Activated CD4-positive, alpha-beta T cell treated with anti-CD3 and anti-CD28 coated beads, Interleukin-2, amount 10 ng/mL, durations not matched to agents 7 days and 5 days (primary cell): ENCODE results near the gene PEX14. TPM values are rescaled to one million over a fixed set of nuclear protein-coding genes. Genes with fewer than 3 reads are reported as not detected.

Experiments
- CTCF ChIA-PET: fragments of 350-600 bp; sonication (Branson Sonifier 250); formaldehyde crosslinking; loops from one replicate; lab custom pipeline; 2021; ENCODE audit warnings: antibody characterized with exemption; lab: Charles Lee
- POLR2A ChIA-PET: fragments of 350-600 bp; sonication (Branson Sonifier 250); formaldehyde crosslinking; loops from one replicate; lab custom pipeline; 2021; ENCODE audit warnings: antibody characterized with exemption; lab: Charles Lee
- DNase-seq: peaks from one replicate; pipeline ENCODE4 v3.0.0-alpha.2; 2020
- H3K27ac Mint-ChIP-seq: one replicate; pipeline ENCODE4 v1.8.0; 2021; ENCODE audit warnings: mild to moderate bottlenecking, moderate library complexity, mixed read lengths
- H3K27me3 Mint-ChIP-seq: one replicate; pipeline ENCODE4 v1.8.0; 2021; ENCODE audit warnings: mixed read lengths
- H3K36me3 Mint-ChIP-seq: one replicate; pipeline ENCODE4 v1.8.0; 2021; ENCODE audit warnings: low read depth, mixed read lengths
- H3K4me1 Mint-ChIP-seq: one replicate; pipeline ENCODE4 v1.8.0; 2021; ENCODE audit warnings: mixed read lengths
- H3K4me3 Mint-ChIP-seq: one replicate; pipeline ENCODE4 v1.8.0; 2021; ENCODE audit warnings: mild to moderate bottlenecking, moderate library complexity, mixed read lengths
- H3K9me3 Mint-ChIP-seq: one replicate; pipeline ENCODE4 v1.8.0; 2021; ENCODE audit warnings: mixed read lengths
- total RNA-seq, 2 experiments: library from RNA; stranded (reverse); gene quantifications; one replicate each; pipeline ENCODE4 v1.2.3, GENCODE V29; 2021

PEX14 gene
- total RNA-seq, 2 experiments from 2014 or later, result 23.4 to 24.4 TPM

DNA sequence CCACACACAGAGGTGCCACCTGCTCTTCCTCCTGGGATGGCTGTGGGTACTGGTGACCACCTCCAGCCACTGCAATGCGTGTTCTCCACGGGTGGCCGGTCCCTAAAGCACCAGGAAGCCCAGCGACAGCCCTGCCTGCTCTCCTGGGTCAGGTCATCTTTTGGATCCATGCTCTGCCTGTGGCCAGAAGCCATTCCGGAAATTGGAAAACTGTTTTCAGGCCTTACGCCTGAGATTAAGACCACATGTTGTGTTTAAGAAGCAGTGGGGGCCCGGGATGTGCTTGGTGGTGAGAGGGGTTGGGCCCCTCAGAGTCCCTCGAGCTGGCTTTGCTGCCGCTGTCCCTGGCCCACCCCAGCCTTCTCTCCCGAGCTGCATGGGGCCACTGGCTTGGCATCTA, 150.8 kb downstream of the PEX14 start:
- no peak for DNase-seq
- no peaks in the 10 kb centered on the region for H3K9me3 Mint-ChIP-seq
- H3K4me1 Mint-ChIP-seq, result no peaks in the 10 kb centered on the region
- no peaks in the 10 kb centered on the region for H3K36me3 Mint-ChIP-seq
- CTCF ChIA-PET, result interaction anchor here (0.6 kb wide), 1 partner anchor 68 kb away, joined by 5 read pairs; no protein-coding TSS in a partner anchor
- no peak overlapping the region for H3K4me3 Mint-ChIP-seq
- no peaks in the 10 kb centered on the region for H3K27me3 Mint-ChIP-seq
- H3K27ac Mint-ChIP-seq, result no peak overlapping the region
- POLR2A ChIA-PET, result no interaction called here

DNA sequence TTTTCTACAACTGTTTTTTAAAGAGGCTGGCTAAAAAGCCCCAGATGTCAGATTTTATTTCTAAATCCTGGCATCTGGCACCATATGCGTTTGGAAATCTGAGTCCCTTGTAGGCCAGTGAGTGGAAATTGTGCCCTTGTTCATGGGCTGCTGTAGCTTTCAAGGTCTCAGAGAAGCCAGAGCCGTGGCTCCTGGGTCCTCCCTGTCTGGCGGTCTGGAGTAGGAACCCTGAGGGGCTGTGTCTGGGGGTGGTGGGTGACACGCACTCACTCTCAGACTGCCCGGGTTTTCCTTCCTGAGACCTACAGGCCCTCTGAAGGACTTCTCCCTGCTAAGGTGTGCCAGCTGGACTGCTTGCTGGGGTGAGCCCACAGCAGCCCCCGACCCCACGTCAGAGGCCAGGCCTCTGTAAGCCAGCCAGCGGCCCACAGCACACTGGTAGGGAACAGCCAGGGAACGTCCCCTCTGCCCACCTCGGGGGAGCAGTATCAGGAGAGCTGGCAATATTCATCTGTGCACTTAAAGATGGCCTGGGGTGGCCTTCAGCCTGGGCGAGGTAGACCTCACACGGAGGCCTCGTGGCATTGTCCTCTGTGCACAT, 151.5 kb downstream of the PEX14 start:
- Mint-ChIP-seq H3K36me3 (no peaks in the 10 kb centered on the region), H3K9me3 (no peaks in the 10 kb centered on the region), H3K4me1 (no peaks in the 10 kb centered on the region), H3K27ac (no peak overlapping the region), H3K4me3 (no peak overlapping the region), H3K27me3 (no peaks in the 10 kb centered on the region)
- DNase-seq, result no peak
- POLR2A ChIA-PET, result no interaction called here
- CTCF ChIA-PET, result interaction anchor here (0.6 kb wide), 1 partner anchor 69 kb away, joined by 5 read pairs; no protein-coding TSS in a partner anchor

DNA sequence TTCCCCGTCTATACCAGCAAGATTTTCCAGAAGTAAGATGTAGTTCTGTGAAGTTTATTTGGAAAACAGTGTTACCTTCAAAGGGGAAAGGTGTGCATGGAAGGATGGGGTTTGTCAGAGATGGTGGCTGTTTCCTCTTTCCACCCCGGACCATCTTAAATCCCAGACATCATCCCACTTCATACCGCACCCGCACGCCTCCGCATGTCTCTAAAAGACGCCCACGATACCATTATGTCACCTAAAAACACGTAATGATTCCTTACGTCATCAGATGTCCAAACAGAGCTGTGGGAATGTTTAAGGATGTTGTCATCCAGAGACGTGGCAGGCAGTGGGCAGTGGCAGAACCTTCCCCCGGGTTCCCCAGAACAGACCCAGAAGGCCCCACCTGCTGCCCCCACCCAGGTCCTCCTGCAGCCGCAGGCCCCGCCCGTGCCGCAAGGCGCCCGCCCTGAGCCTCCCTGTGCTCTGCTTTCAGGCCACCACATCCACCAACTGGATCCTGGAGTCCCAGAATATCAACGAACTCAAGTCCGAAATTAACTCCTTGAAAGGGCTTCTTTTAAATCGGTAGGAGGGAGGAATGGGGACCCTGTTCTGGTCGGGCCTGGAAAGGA, 152.2 kb downstream of the PEX14 start:
- no peak for DNase-seq
- no peak overlapping the region for H3K27ac Mint-ChIP-seq
- H3K9me3 Mint-ChIP-seq, result no peaks in the 10 kb centered on the region
- H3K27me3 Mint-ChIP-seq, result no peaks in the 10 kb centered on the region
- H3K36me3 Mint-ChIP-seq, result no peaks in the 10 kb centered on the region
- ChIA-PET CTCF (no interaction called here), POLR2A (no interaction called here)
- H3K4me3 Mint-ChIP-seq, result no peak overlapping the region
- no peaks in the 10 kb centered on the region for H3K4me1 Mint-ChIP-seq

DNA sequence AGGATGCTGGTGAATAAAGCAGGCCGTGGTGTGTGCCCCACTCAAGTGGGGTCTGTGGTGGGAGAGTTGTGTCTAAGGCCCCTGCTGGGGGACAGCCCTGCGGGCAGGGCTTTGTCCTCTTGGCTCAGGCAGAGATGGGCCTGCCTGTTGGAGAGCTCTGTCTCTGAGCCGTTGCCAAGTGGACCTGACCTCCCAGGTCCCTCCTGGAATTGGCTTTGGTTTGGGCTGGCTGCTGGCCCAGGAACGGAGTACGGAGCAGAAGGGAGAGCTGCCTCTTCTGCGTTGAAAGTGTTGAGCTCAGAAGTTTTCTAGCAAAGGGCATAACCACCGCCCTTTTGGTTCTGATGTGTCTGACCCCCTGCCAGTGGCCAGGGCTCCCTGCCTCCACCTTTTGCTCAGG, 153.9 kb downstream of the PEX14 start:
- H3K36me3 Mint-ChIP-seq, result no peaks in the 10 kb centered on the region
- H3K4me3 Mint-ChIP-seq, result no peak overlapping the region
- no peaks in the 10 kb centered on the region for H3K9me3 Mint-ChIP-seq
- no peaks in the 10 kb centered on the region for H3K27me3 Mint-ChIP-seq
- no peak for DNase-seq
- ChIA-PET CTCF (no interaction called here), POLR2A (no interaction called here)
- H3K27ac Mint-ChIP-seq, result no peak overlapping the region
- H3K4me1 Mint-ChIP-seq, result no peaks in the 10 kb centered on the region

DNA sequence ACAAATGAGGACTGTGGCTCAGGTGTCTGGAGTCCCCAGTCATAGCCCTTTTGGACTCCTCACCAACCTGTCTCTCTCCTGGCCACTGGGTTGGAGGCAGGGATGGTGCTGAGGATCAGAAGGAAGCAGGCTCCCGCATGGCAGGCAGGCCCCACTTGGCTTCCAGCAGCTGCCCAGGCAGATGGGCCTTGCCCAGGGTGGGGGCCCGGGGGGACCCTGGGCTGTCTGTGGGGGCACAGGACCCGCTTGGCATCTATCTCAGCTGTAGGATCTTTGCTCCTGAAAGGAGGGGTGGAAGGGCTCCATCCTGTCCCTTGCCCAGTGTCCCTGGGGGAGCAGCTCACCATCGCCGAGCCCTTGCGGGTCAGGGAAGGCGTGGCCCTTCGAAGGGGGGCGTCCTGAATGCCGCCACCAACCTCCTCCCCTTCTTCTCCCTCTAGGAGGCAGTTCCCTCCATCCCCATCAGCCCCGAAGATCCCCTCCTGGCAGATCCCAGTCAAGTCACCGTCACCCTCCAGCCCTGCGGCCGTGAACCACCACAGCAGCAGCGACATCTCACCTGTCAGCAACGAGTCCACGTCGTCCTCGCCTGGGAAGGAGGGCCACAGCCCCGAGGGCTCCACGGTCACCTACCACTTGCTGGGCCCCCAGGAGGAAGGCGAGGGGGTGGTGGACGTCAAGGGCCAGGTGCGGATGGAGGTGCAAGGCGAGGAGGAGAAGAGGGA, 154.5 kb downstream of the PEX14 start:
- no peak overlapping the region for H3K4me3 Mint-ChIP-seq
- CTCF ChIA-PET, result no interaction called here
- H3K27ac Mint-ChIP-seq, result no peak overlapping the region
- no peaks in the 10 kb centered on the region for H3K4me1 Mint-ChIP-seq
- no peaks in the 10 kb centered on the region for H3K9me3 Mint-ChIP-seq
- DNase-seq, result no peak
- no peaks in the 10 kb centered on the region for H3K27me3 Mint-ChIP-seq
- no peaks in the 10 kb centered on the region for H3K36me3 Mint-ChIP-seq
- POLR2A ChIA-PET, result no interaction called here

DNA sequence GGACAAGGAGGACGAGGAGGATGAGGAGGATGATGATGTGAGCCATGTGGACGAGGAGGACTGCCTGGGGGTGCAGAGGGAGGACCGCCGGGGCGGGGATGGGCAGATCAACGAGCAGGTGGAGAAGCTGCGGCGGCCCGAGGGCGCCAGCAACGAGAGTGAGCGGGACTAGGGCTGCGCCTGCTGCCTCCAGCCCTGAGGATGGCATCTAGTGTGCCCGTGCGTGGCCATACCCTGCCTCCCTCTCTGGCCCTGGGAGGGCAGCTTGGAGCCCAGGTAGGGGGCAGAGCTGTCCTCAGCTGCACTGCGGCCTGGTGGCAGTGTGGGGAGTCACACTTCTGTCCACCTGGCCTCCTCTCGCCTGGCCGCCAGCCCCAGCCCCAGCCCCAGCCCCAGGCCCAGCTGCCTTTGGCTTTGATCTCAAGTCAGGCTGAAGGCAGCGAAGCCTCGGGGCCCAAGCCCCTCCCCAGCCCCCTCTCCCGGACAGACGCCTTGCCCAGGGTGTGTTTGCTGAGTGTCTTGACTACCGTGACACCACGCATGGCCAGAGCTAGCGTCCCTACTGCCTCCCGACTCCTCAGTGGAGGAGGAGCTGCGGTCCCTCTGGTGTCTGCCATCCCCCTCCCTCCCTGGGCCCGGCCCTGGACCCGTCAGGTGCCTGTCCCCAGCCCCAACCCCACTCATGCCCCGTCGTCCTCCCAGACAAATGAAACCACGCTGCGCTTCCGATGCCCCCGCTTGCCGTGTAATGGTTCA, 155.2 kb downstream of the PEX14 start:
- Mint-ChIP-seq H3K36me3 (no peaks in the 10 kb centered on the region), H3K4me3 (no peak overlapping the region), H3K27me3 (no peaks in the 10 kb centered on the region), H3K4me1 (no peaks in the 10 kb centered on the region), H3K27ac (no peak overlapping the region), H3K9me3 (no peaks in the 10 kb centered on the region)
- CTCF ChIA-PET, result no interaction called here
- DNase-seq, result no peak
- POLR2A ChIA-PET, result no interaction called here

DNA sequence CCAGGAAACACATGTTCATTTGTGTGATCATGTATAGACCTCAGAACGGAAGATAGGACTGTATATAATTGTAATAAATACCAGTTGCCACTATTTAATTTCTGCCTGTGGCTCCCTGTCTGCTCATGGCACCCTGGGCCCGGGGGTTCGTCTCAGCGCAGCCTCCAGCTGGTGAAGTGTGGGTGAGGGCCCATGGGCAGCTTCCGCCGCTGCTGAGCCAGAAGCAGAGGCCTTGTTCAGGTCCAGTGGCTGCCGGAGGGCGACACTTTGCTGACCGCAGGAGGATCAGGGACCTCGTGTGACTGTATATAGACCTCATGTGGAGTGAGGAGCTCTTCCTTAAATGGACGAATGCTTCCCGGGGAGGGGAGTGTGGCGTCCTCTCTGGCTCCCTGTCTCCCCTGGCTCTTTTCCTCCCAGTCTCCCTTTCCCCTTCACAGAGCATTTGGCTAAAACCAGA, 155.9 kb downstream of the PEX14 start:
- Mint-ChIP-seq H3K27me3 (no peaks in the 10 kb centered on the region), H3K4me1 (no peaks in the 10 kb centered on the region), H3K27ac (no peak overlapping the region), H3K36me3 (no peaks in the 10 kb centered on the region), H3K4me3 (no peak overlapping the region), H3K9me3 (no peaks in the 10 kb centered on the region)
- POLR2A ChIA-PET, result no interaction called here
- no peak for DNase-seq
- CTCF ChIA-PET, result no interaction called here

DNA sequence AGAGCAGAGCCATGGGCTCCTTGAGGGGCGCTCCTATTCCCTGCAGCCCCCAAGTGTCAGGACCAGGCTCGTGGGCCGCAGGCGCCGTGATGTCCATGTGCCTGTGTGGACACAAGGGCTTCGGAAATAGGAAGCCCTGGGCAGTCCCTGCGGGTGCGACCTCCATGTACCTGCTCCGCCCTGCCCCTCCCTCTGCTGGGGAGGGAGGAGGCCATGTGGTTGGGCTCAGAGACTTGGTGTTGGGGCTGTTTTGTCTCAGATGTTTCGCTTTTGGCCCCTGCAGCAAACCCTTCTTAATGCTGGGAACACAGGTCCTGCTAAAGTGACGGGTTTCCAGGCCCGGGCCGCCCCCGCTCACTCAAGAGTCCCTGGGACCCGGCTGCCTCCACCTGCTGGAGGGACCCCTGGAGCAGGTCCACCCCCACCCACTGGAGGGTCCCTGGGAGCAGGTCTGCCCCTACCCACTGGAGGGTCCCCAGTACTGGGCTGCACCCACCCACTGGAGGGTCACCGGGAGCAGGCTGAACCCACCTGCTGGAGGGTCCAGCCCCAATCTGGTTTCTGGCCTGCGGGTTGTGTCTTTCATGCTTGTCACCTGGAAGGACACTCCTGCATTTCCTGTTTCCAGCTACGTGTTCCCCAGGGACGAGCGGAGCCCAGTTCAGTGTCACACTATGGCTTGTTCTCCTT, 156.5 kb downstream of the PEX14 start:
- H3K27me3 Mint-ChIP-seq, result no peaks in the 10 kb centered on the region
- H3K27ac Mint-ChIP-seq, result no peak overlapping the region

DNA sequence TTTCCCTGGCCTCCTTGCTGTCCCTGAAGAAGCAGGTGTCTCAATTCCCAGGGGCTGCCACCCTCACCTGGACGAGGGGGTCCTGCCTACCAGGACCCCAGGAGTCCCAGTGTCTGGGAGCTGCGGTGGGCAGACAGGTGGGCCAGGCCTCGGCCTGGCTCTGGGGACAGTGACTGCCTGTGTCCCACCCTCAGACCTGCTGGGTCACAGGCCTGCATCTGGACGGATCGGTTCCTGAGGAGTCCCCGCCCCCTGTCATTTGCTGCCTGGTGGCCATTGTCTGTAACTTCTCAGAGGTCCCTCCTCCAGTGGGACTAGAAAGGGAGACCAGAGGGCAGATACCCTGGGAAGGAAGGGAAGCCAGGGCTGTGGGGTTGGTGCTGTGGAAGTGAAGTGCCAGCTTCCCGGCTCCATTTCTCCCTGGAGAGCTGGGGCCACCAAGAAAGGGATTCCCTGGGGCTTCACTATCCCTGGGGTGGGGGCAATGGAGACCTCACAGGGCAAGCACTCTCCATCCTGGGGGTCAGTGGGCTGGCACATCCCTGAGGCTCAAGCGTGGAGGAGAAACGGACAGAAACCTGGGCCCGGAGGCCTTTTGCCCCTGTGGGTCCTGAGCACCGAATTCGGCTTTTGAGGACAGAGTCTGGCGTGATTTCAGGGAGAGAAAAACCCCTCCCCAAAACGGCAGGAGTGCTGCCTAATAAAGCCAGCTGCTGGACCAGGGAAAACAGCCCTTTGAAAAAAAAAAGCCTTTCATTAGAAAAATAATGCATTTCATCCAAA, 157.3 kb downstream of the PEX14 start:
- Mint-ChIP-seq H3K27ac (no peak overlapping the region), H3K9me3 (no peaks in the 10 kb centered on the region), H3K4me3 (no peak overlapping the region), H3K4me1 (no peaks in the 10 kb centered on the region), H3K36me3 (no peaks in the 10 kb centered on the region), H3K27me3 (no peaks in the 10 kb centered on the region)
- no peak for DNase-seq
- ChIA-PET POLR2A (no interaction called here), CTCF (interaction anchor here (0.6 kb wide), 1 partner anchor 277 kb away, joined by 4 read pairs; no protein-coding TSS in a partner anchor)

More for the DNA sequence above, 156.5 kb downstream of the PEX14 start:
- H3K4me1 Mint-ChIP-seq, result no peaks in the 10 kb centered on the region
- POLR2A ChIA-PET, result no interaction called here
- no peak for DNase-seq
- H3K36me3 Mint-ChIP-seq, result no peaks in the 10 kb centered on the region
- CTCF ChIA-PET, result no interaction called here
- H3K4me3 Mint-ChIP-seq, result no peak overlapping the region
- H3K9me3 Mint-ChIP-seq, result no peaks in the 10 kb centered on the region

DNA sequence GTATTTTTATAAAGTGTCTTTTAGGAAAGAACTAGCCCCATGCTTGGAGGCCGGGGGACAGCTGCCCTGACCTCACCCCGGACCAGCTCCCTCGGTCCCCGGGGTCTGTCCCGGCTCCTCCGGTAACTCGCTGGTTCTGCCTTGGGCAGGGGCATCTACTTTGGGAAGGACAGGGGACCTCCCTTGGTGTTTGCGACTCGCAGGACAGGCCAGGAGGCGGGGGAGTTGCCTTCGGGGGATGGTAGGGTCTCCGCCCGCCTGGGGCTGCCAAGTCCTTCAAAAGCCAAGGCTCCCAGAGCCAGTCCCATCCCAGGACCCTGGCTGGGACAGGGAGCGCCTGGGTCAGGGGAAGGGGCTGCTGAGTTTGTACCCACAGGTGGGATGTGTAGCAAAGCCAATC, 157.9 kb downstream of the PEX14 start:
- DNase-seq, result no peak

DNA sequence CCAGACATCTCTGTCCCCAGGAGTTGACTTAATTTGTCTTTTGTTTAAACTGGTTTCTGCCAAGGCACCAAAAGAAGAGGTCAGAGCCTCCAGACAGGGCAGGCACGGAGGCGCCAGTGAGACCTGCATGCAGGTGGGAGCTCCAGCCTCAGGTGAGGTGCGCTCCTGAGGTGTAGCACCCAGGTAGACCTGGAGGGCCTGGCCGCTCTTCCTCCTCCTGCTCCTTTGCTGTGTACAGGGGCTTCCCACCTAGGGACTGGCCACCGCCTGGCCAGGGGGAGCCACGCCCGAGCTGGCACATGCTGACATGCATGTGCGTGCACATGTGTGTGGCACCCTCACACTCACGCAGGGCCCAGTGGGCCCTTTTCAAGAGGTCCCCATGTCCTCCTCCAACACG, 158.7 kb downstream of the PEX14 start:
- no peak overlapping the region for H3K4me3 Mint-ChIP-seq
- CTCF ChIA-PET, result interaction anchor here (0.6 kb wide), 1 partner anchor 133 kb away, joined by 3 read pairs; no protein-coding TSS in a partner anchor
- no peak overlapping the region for H3K27ac Mint-ChIP-seq
- H3K36me3 Mint-ChIP-seq, result no peaks in the 10 kb centered on the region
- H3K9me3 Mint-ChIP-seq, result no peaks in the 10 kb centered on the region
- no peaks in the 10 kb centered on the region for H3K4me1 Mint-ChIP-seq
- DNase-seq, result no peak
- POLR2A ChIA-PET, result no interaction called here
- H3K27me3 Mint-ChIP-seq, result peaks cover 7% of the 10 kb centered on the region

More for the DNA sequence above, 157.9 kb downstream of the PEX14 start:
- H3K4me3 Mint-ChIP-seq, result no peak overlapping the region
- H3K27me3 Mint-ChIP-seq, result peaks cover 4% of the 10 kb centered on the region
- POLR2A ChIA-PET, result no interaction called here
- H3K36me3 Mint-ChIP-seq, result no peaks in the 10 kb centered on the region
- H3K9me3 Mint-ChIP-seq, result no peaks in the 10 kb centered on the region
- no peak overlapping the region for H3K27ac Mint-ChIP-seq
- CTCF ChIA-PET, result interaction anchor here (0.6 kb wide), 2 partner anchors 132 to 276 kb away, joined by 3 to 4 read pairs; no protein-coding TSS in a partner anchor
- no peaks in the 10 kb centered on the region for H3K4me1 Mint-ChIP-seq

DNA sequence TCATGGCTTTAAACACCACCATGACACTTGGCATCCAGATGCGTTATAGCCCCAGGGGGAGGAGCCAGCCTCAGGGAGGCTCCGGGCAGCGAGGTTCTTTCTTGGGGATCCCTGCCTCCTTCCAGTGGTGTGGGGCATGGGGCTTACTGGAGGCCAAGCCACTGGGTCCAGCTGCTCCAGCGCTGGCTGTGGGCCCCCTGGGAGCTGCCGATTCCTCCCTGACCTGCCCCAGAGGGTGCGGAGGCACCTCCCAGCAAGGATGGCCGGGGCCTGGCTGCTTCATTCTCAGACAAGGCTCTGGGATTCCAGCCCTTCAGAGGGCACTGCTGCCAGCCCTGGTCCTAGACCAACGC, 159.3 kb downstream of the PEX14 start:
- ChIA-PET CTCF (no interaction called here), POLR2A (no interaction called here)
- Mint-ChIP-seq H3K27ac (no peak overlapping the region), H3K36me3 (no peaks in the 10 kb centered on the region), H3K9me3 (no peaks in the 10 kb centered on the region), H3K27me3 (peaks cover 7% of the 10 kb centered on the region), H3K4me1 (no peaks in the 10 kb centered on the region), H3K4me3 (no peak overlapping the region)
- no peak for DNase-seq
